ENCODE data around the gene TMEM178B. TPM values are rescaled to one million over a fixed set of nuclear protein-coding genes. Genes with fewer than 3 reads are reported as not detected.

TMEM178B gene
- total and polyA plus RNA-seq, 12 donors = 1.2 to 54.6 (median 25.7) TPM

DNA sequence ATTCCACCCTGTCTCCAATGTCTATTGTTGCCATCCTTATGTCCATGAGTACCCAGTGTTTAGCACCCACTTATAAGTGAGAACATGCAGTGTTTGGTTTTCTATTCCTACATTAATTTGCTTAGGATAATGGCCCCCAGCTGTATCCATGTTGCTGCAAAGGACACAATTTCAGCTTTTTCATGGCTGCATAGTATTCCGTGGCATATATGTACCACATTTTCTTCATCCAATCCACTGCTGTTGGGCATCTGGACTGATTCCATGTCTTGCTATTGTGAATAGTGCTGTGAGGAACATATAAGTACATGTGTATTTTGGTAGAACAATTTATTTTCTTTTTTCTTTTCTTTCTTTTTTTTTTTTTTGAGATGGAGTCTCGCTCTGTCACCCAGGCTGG lies 68.2 kb downstream of the TMEM178B start:
- TF ChIP-seq, protein P1, sequence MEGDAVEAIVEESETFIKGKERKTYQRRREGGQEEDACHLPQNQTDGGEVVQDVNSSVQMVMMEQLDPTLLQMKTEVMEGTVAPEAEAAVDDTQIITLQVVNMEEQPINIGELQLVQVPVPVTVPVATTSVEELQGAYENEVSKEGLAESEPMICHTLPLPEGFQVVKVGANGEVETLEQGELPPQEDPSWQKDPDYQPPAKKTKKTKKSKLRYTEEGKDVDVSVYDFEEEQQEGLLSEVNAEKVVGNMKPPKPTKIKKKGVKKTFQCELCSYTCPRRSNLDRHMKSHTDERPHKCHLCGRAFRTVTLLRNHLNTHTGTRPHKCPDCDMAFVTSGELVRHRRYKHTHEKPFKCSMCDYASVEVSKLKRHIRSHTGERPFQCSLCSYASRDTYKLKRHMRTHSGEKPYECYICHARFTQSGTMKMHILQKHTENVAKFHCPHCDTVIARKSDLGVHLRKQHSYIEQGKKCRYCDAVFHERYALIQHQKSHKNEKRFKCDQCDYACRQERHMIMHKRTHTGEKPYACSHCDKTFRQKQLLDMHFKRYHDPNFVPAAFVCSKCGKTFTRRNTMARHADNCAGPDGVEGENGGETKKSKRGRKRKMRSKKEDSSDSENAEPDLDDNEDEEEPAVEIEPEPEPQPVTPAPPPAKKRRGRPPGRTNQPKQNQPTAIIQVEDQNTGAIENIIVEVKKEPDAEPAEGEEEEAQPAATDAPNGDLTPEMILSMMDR (IDR thresholded peaks at IDR 0.05) = no peak
- no peak overlapping the region for H3K4me3 ChIP-seq
- 85 to 93% methylated on average over 2 of the region's 2 CpGs for WGBS, 2 donors

DNA sequence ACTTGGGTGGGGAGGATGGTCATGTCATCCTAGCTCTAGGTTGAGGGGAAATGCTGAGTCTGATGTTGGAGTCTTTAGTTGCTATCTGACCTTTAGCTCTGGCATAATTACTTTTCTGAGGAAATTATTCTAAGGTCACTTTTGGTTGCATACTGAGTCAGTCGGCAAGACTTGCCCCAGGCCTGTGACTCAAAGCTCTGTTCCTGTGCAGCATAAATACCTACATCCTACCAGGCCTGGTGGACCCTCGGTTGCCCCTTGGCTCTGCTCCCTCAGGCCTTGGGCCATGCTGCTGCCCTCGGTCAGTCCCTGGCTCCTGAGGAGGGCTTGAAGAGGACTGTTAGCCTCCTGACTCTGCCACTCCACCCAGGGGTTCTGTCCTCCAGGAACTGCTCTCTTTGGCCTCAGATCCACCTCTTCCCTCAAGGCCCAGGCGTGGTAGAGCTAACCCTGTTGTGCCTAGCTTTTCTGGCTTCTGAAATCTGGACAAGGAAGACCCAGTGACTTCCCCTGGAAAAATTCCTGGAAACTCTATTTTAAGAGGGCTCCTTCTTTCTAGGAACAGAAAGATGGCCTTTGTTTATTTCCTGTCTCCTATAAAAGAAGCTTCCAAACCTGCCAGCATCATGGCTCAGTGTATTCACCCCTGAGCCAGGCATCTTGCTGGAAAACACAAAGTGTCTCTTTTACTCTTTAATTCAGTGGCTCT lies 71.2 kb downstream of the TMEM178B start:
- Histone ChIP-seq H3K4me3 (no peak overlapping the region), H3K27me3 (no peaks in the 10 kb centered on the region), H3K36me3 (no peaks in the 10 kb centered on the region), H3K9me3 (peaks cover 0 to 27% (median 4%) of the 10 kb centered on the region in 11 donors), H3K4me1 (peaks cover 0 to 4% (median 0%) of the 10 kb centered on the region in 9 donors), H3K27ac (no peak overlapping the region)
- DNase-seq (no peak), ATAC-seq (no peak)
- WGBS, 2 donors = 70 to 71% methylated on average over 4 of the region's 4 CpGs
- TF ChIP-seq, protein P1 (IDR thresholded peaks at IDR 0.05) = no peak
- intact Hi-C loops (cut with DNase I) = no loop called here

More for the DNA sequence above, 68.2 kb downstream of the TMEM178B start:
- no peak for ATAC-seq
- intact Hi-C loops (cut with DNase I) = no loop called here
- H3K27ac ChIP-seq = no peak overlapping the region
- H3K36me3 ChIP-seq = no peaks in the 10 kb centered on the region
- H3K9me3 ChIP-seq = peaks cover 0 to 19% (median 4%) of the 10 kb centered on the region in 11 donors
- H3K4me1 ChIP-seq = peaks cover 0 to 4% (median 0%) of the 10 kb centered on the region in 9 donors
- H3K27me3 ChIP-seq = no peaks in the 10 kb centered on the region
- no peak for DNase-seq

DNA sequence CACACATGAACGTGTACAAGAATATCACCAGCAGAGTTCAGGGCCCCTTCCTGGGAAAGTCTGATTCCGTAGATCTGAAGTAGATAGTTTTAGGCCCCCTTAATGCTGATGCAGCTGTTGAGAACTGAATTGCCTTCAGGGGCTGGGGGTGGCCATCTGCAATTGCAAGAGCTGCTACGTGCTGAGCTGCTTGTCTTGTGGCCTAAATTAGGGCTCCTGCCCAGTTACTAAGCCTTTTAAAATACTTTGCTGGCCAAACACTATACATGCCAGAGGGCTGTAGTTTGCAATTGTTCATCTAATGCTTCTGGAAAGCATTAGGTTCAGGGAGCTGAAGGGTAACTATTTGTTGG lies 71.7 kb downstream of the TMEM178B start:
- H3K27ac ChIP-seq = no peak overlapping the region
- no peaks in the 10 kb centered on the region for H3K27me3 ChIP-seq
- no peak for ATAC-seq
- no peak for DNase-seq
- 48 to 49% methylated on average over 3 of the region's 3 CpGs for WGBS, 2 donors
- H3K4me1 ChIP-seq = peaks cover 0 to 4% (median 0%) of the 10 kb centered on the region in 9 donors
- peaks cover 0 to 27% (median 4%) of the 10 kb centered on the region in 11 donors for H3K9me3 ChIP-seq
- no peak overlapping the region for H3K4me3 ChIP-seq
- intact Hi-C loops (cut with DNase I) = no loop called here
- TF ChIP-seq, protein P1 (IDR thresholded peaks at IDR 0.05) = no peak
- H3K36me3 ChIP-seq = no peaks in the 10 kb centered on the region

DNA sequence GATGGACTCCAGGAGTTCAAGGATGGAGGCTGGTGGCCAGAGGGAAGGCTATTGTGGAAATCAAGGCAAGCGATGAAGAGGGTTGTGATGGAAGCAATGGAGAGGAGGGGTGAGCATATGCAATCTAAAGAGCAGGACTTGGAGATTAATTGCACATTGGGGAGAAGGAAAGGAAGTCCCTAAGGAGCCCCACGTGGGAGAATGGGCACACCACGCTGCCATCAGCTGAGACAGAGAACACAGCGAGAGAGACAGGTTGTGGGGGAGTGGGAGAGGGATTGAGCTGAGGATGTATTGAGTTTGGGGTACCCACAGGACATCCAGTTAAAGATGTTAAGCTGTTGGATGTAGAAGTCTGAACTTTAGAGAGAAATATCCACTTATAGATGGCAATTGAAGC lies 73.6 kb downstream of the TMEM178B start:
- WGBS, 2 donors = 75 to 78% methylated on average over 4 of the region's 4 CpGs
- TF ChIP-seq, protein P1 (IDR thresholded peaks at IDR 0.05) = no peak

More for the DNA sequence above, 73.6 kb downstream of the TMEM178B start:
- intact Hi-C loops (cut with DNase I) = no loop called here
- H3K4me3 ChIP-seq = no peak overlapping the region
- ATAC-seq (no peak), DNase-seq (no peak)
- H3K27me3 ChIP-seq = no peaks in the 10 kb centered on the region
- H3K36me3 ChIP-seq = no peaks in the 10 kb centered on the region
- peaks cover 0 to 7% (median 0%) of the 10 kb centered on the region in 9 donors for H3K4me1 ChIP-seq
- peaks cover 0 to 19% (median 0%) of the 10 kb centered on the region in 11 donors for H3K9me3 ChIP-seq
- no peak overlapping the region for H3K27ac ChIP-seq
